Common myeloid progenitor, CD34-positive (primary cell): ENCODE measurements around the gene ANO2.

Source experiments
- CTCF ChIA-PET: fragments of 350-600 bp; sonication (Branson Sonifier 250); formaldehyde crosslinking; loops from one replicate; lab custom pipeline; 2021; ENCODE audit warnings: antibody characterized with exemption; lab: Charles Lee
- POLR2A ChIA-PET: fragments of 350-600 bp; sonication (Branson Sonifier 250); formaldehyde crosslinking; loops from one replicate; lab custom pipeline; 2021; ENCODE audit warnings: antibody characterized with exemption; lab: Charles Lee
- DNase-seq, 3 donors: peaks; one replicate each; pipeline versions ENCODE4 v3.0.0 to v3.0.0-alpha.2; 2013
- H3K27ac ChIP-seq, 2 experiments: 1 replicate in 1 of 2; 2 replicates in 1 of 2; pipeline ENCODE4 v1.7.0; 2013; ENCODE audit warnings: inconsistent platforms in 2 of 2, low read length in 2 of 2, mild to moderate bottlenecking in 2 of 2, low read depth in 1 of 2, moderate library complexity in 1 of 2; ENCODE audit not compliant: severe bottlenecking in 2 of 2, insufficient read depth in 1 of 2, poor library complexity in 1 of 2
- H3K27me3 ChIP-seq, 5 experiments: replicated peaks in 2 of 5; 1 replicate in 3 of 5; 2 replicates in 2 of 5; pipeline versions ENCODE4 v1.6.1 to v1.7.0; 2013; ENCODE audit warnings: low read length in 4 of 5, mild to moderate bottlenecking in 2 of 5, moderate library complexity in 2 of 5, inconsistent platforms in 1 of 5; ENCODE audit not compliant: insufficient read depth in 5 of 5, control insufficient read depth in 4 of 5
- H3K36me3 ChIP-seq, 4 experiments: 1 replicate in 2 of 4; 2 replicates in 2 of 4; pipeline versions ENCODE4 v1.6.1 to v1.7.0; 2013; ENCODE audit warnings: low read length in 3 of 4, control low read depth in 1 of 4, mild to moderate bottlenecking in 1 of 4; ENCODE audit not compliant: control insufficient read depth in 4 of 4, insufficient read depth in 4 of 4
- H3K4me1 ChIP-seq, 4 experiments: 1 replicate in 3 of 4; 2 replicates in 1 of 4; pipeline versions ENCODE4 v1.6.1 to v1.7.1; 2013; ENCODE audit warnings: low read length in 3 of 4, mild to moderate bottlenecking in 3 of 4, control low read depth in 1 of 4, inconsistent platforms in 1 of 4, moderate library complexity in 1 of 4; ENCODE audit not compliant: control insufficient read depth in 4 of 4, insufficient read depth in 4 of 4; ENCODE audit errors: control extremely low read depth in 1 of 4
- H3K4me3 ChIP-seq, 7 experiments: 1 replicate in 4 of 7; 2 replicates in 3 of 7; pipeline versions ENCODE4 v1.5.1 to v1.7.0; 2013; ENCODE audit warnings: mild to moderate bottlenecking in 7 of 7, low read length in 6 of 7, moderate library complexity in 6 of 7, inconsistent platforms in 2 of 7, low read depth in 2 of 7, control low read depth in 1 of 7; ENCODE audit not compliant: insufficient read depth in 4 of 7, control insufficient read depth in 1 of 7; ENCODE audit errors: extremely low read depth in 1 of 7
- H3K9me3 ChIP-seq, 5 experiments: 1 replicate in 4 of 5; 2 replicates in 1 of 5; pipeline versions ENCODE4 v1.6.1 to v1.7.1; 2013; ENCODE audit warnings: low read length in 4 of 5, mild to moderate bottlenecking in 2 of 5, inconsistent platforms in 1 of 5, low read depth in 1 of 5, moderate library complexity in 1 of 5; ENCODE audit not compliant: control insufficient read depth in 4 of 5, insufficient read depth in 2 of 5; ENCODE audit errors: control extremely low read depth in 1 of 5
- WGBS: methylation state at CpG from one replicate; pipeline ENCODE4 v1.1.5; 2013; ENCODE audit not compliant: insufficient coverage; 5-methylcytosine and 5-hydroxymethylcytosine counted together

Gene ANO2

DNA sequence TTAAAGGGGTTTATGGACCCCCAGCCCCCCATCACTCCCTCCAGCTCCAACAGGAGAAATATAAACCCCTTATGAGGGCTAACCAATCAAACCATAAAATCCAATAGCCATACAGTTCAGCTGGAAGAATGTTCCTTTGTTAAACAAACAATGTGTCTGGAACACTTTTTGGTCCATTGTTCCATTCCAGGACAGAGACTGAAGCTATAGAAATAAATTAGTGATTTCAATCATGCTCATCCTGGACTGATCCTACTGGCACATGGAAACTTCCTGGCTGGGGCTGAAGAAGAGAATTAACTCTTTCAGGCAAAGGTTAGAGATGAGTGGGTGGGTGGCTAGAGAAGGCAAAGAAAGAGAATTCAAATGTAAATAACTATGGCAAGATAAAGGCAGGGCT is 63.4 kb downstream of the ANO2 start:
- Histone ChIP-seq H3K27me3 (no peaks in the 10 kb centered on the region), H3K36me3 (no peaks in the 10 kb centered on the region), H3K4me1 (peaks cover 2 to 42% (median 21%) of the 10 kb centered on the region in 4 experiments), H3K27ac (no peak overlapping the region), H3K9me3 (no peaks in the 10 kb centered on the region), H3K4me3 (no peak overlapping the region)
- ChIA-PET POLR2A (no interaction called here), CTCF (interaction anchor here (1.3 to 2.5 kb wide), 4 partner anchors 8 to 17 kb away, joined by 3 to 11 read pairs (median 6); no protein-coding TSS in a partner anchor)
- DNase-seq, result no peak

DNA sequence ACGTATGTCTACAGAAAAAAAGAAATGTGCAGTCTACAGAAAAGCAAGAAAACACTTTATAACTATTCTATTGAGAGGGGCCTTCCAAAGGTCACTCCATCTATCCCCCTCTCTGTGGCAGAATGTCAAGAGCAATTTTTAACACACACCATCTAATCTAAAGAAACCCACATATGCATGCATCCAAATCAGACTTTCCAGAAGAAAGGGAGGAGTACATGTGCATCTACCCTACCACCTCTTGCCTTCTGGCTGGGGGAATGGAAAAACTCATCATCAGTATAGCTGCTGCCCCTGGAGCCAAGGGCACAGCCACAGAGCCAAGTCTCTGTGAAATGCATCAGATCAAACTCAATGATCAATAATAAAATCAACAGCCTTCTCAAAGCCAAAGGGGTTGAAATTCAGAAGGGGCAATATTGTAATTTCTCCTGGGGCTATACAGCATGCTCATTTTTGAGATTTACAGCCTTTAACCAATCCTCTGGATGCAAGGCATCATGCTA is 63.9 kb downstream of the ANO2 start:
- 100% methylated on average over 1 of the region's 1 CpG for WGBS

DNA sequence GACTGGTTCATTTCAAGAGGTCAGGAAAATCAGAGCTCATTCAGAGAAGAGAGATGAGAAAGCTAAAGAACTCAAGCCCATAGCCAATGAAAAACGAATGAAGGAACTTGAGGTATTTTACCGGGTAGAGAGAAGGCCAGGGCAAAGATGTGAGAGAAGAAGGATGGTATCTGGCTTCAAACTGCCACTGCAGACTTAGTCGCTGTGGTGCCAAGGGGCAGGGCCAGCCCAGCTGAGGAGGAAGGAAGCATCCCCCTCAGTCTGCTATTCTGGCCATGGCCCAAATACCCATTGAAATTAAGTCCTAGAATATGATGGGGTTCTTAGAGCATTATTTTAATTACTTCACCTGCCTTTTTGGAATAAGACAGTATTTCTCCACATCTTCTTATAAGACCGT is 69.2 kb downstream of the ANO2 start:
- H3K27ac ChIP-seq, result no peak overlapping the region
- no peak overlapping the region for H3K4me3 ChIP-seq
- H3K9me3 ChIP-seq, result no peaks in the 10 kb centered on the region
- ChIA-PET POLR2A (no interaction called here), CTCF (interaction anchor here (0.6 to 1.5 kb wide), 4 partner anchors 12 to 131 kb away, joined by 3 to 4 read pairs (median 3); no protein-coding TSS in a partner anchor)
- WGBS, result 0% methylated on average over 1 of the region's 4 CpGs
- no peaks in the 10 kb centered on the region for H3K36me3 ChIP-seq
- DNase-seq, result peak; percentile 6 to 67 (median 52)
- H3K4me1 ChIP-seq, result peaks cover 0 to 14% (median 5%) of the 10 kb centered on the region in 4 experiments
- no peaks in the 10 kb centered on the region for H3K27me3 ChIP-seq

More for the DNA sequence above, 63.9 kb downstream of the ANO2 start:
- H3K4me3 ChIP-seq, result no peak overlapping the region
- POLR2A ChIA-PET, result no interaction called here
- H3K9me3 ChIP-seq, result no peaks in the 10 kb centered on the region
- H3K36me3 ChIP-seq, result no peaks in the 10 kb centered on the region
- peaks cover 2 to 43% (median 21%) of the 10 kb centered on the region in 4 experiments for H3K4me1 ChIP-seq
- no peak overlapping the region for H3K27ac ChIP-seq
- DNase-seq, result no peak
- H3K27me3 ChIP-seq, result no peaks in the 10 kb centered on the region
- CTCF ChIA-PET, result interaction anchor here (1.3 to 1.5 kb wide), 2 partner anchors 9 to 11 kb away, joined by 3 to 4 read pairs; no protein-coding TSS in a partner anchor

DNA sequence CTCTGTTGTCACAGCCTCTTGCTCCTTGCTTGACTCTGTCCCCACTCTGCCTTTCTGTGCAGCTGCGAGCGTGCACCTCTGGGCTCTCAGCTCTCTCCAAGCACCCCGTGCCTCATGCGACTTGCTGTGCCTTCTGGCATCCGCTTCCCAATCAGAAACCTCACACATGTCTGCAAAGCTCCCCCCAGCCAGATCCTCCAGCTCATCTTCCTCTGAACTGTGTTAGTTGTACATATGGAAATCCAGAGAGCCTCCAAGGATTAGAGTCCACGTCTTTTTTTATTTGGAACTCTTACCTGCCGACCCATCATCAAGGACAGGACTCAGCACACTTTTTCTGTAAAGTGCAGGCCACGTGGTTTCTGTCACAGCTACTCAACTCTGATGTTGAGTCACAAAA is 70.5 kb downstream of the ANO2 start:
- 100% methylated on average over 3 of the region's 8 CpGs for WGBS

DNA sequence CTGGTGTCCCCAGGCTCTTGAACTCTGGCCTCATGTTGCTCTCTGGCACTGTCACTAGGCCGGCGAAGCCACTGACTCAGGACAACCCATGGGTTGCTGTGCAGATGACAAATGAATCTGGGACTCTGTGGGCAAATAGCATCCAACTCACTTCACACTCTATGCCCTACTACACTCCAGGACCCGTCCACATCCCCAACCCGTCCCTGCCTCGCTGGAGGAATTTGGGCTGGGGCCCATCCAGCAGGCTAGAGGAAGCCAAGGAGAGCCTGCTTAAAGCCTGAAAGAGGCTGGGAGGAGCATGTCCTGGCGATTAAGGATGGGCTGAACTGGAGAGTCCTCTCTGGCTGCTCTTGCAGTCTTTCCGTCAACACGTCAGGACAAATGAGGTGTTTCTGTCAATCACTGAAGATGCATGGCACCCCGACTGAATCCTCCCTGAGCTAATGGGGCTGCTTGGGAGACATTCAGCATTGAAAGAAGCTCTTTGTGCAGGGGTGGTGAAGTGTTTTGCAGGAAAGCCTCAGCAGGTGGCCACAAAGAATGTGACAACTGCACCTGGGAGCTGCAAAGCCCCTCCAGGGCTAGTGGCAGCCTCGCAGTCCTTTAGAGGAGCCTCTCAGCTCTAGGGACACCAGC is 71.7 kb downstream of the ANO2 start:
- peaks cover 0 to 14% (median 5%) of the 10 kb centered on the region in 4 experiments for H3K4me1 ChIP-seq
- no peak overlapping the region for H3K4me3 ChIP-seq
- ChIA-PET POLR2A (no interaction called here), CTCF (interaction anchor here (1.1 to 2.1 kb wide), 6 partner anchors 9 to 673 kb away, joined by 3 to 18 read pairs (median 4); no protein-coding TSS in a partner anchor)
- H3K27ac ChIP-seq, result no peak overlapping the region
- no peak for DNase-seq
- H3K9me3 ChIP-seq, result no peaks in the 10 kb centered on the region
- 100% methylated on average over 5 of the region's 10 CpGs for WGBS
- H3K36me3 ChIP-seq, result no peaks in the 10 kb centered on the region
- no peaks in the 10 kb centered on the region for H3K27me3 ChIP-seq

More for the DNA sequence above, 70.5 kb downstream of the ANO2 start:
- ChIA-PET POLR2A (interaction anchor here (0.9 kb wide), 2 partner anchors 8 to 59 kb away, joined by 3 to 4 read pairs; no protein-coding TSS in a partner anchor), CTCF (interaction anchor here (0.7 to 2.1 kb wide), 6 partner anchors 8 to 675 kb away, joined by 3 to 18 read pairs (median 4); no protein-coding TSS in a partner anchor)
- Histone ChIP-seq H3K27me3 (no peaks in the 10 kb centered on the region), H3K36me3 (no peaks in the 10 kb centered on the region), H3K9me3 (no peaks in the 10 kb centered on the region), H3K4me1 (peaks cover 0 to 14% (median 5%) of the 10 kb centered on the region in 4 experiments), H3K4me3 (no peak overlapping the region), H3K27ac (no peak overlapping the region)
- no peak for DNase-seq

DNA sequence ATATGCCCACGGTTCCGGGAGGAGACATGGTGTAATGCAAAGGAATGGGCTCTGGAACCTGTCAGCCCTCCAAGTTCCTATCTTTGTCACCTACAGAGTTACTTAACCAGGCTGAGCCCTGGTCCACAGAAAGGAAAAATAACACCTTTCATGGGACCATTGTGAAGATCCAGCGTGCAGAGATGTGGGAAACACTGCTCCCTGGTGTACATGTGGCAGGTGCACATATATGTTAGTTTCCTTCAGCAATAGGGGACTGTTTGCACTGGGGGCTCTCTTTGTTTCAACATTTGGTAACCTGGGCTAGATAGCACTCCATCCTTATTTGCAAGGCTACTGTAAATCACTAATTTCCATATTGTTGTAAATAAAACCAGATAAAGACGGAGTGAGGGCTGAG is 72.3 kb downstream of the ANO2 start:
- POLR2A ChIA-PET, result no interaction called here
- WGBS, result 79% methylated on average over 4 of the region's 4 CpGs

DNA sequence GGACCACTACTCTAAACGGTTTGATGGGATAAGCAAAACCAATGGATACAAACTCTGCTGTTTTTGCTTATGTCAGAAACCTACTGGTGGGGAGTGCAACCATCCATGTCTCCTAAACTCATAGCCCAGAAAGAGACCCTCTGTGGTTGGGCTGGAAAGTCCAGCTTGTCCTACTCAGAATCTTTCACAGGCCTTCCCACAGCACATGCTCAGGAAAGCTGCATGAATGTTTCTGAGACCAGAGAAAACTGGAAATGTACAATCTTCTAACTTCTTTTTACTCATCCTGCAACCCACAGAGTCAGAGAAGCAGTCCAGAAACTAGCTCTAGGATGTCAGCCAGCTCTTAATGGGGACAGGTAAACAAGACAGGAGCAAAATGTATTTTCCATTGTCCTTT is 73.3 kb downstream of the ANO2 start:
- DNase-seq, result no peak
- POLR2A ChIA-PET, result no interaction called here
- peaks cover 0 to 14% (median 5%) of the 10 kb centered on the region in 4 experiments for H3K4me1 ChIP-seq
- no peak overlapping the region for H3K27ac ChIP-seq
- no peaks in the 10 kb centered on the region for H3K27me3 ChIP-seq
- no peak overlapping the region for H3K4me3 ChIP-seq
- CTCF ChIA-PET, result interaction anchor here (0.7 to 1.5 kb wide), 6 partner anchors 9 to 128 kb away, joined by 3 to 4 read pairs (median 4); no protein-coding TSS in a partner anchor
- WGBS, result 83% methylated on average over 1 of the region's 1 CpG
- H3K36me3 ChIP-seq, result no peaks in the 10 kb centered on the region
- H3K9me3 ChIP-seq, result no peaks in the 10 kb centered on the region

More for the DNA sequence above, 72.3 kb downstream of the ANO2 start:
- Histone ChIP-seq H3K4me1 (peaks cover 0 to 14% (median 5%) of the 10 kb centered on the region in 4 experiments), H3K4me3 (no peak overlapping the region), H3K9me3 (no peaks in the 10 kb centered on the region), H3K27me3 (no peaks in the 10 kb centered on the region), H3K27ac (no peak overlapping the region), H3K36me3 (no peaks in the 10 kb centered on the region)
- CTCF ChIA-PET, result interaction anchor here (1.1 to 2.1 kb wide), 3 partner anchors 10 to 169 kb away, joined by 3 to 18 read pairs (median 4); no protein-coding TSS in a partner anchor
- DNase-seq, result peak; percentile 34 to 58 (median 55)
